Fibroblast of skin of left quadriceps (primary cell): ENCODE measurements around the gene GCNT1.
"Not testable (repeated sequence)": the region's sequence is repeated elsewhere in the genome, so short reads cannot be mapped to it uniquely, and the experiment has no call there.

Source experiments
- DNase-seq, 2 experiments: peaks; one replicate each; pipeline ENCODE4 v3.0.0-alpha.2; 2013; ENCODE audit warnings: low read depth in 2 of 2

GCNT1 gene

DNA sequence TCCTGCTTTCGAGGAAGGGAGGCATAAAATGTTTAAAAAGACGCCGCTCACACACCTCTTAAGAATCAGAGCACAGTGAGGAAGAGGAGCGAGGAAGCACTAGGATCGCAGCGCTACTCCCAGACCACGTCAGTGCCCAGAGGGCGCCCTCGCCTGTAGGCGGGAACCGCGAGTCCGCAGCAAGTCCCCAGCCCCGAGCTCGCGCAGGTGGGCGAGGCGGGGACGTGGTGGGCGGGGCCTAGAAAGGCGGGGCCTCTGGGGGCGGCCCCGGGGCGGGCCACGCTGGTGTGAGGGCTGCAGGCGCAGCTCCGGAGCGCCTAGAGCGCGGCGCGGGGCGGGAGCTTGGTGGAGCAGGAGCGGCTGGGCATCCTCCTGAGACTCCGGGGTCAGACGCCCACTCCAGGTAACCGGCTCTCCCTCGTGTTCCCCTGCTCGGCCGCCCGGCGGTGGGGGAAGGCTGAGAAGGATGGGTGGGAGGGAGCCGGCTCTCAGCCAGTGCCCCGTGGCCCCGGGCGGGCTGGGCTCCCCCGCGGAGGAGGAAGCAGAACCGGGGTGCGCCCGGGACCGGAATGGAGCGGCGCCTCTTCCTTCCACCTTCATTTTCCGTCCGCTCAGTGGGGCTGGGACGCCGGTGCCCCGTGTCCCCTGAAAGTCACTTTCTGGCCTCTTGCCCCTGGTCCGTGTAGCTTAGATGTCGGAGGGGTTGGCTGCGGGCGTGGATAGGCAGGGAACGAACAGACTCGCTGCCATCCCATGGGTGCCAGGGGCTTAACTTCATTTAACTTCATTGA is at the start of gene GCNT1:
Gene GCNT1, plus strand, starts transcription at position 280 of the 791 bp plus-strand sequence. CDS start 43,200 bp downstream, outside the sequence.
- peak; percentile 32 to 47 for DNase-seq

DNA sequence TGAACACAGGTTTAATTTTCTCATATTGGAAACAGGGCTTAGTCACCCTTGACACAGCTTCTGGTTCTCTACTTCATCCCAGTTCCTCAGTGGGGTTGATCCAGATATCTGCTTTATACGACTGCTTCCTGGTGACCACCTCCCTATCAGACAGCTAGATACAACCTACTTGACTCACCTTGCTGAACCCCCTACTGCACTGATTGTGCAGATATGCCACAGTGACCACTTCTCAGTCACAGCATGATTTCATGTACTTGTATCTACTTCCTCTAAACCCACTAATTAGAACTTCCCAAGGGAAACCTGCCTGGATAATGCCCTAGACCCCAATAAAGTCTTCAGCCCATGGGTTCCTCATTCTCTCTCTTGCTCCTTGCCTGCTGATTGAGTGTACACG is 46.3 kb upstream of the GCNT1 start:
- no peak for DNase-seq

DNA sequence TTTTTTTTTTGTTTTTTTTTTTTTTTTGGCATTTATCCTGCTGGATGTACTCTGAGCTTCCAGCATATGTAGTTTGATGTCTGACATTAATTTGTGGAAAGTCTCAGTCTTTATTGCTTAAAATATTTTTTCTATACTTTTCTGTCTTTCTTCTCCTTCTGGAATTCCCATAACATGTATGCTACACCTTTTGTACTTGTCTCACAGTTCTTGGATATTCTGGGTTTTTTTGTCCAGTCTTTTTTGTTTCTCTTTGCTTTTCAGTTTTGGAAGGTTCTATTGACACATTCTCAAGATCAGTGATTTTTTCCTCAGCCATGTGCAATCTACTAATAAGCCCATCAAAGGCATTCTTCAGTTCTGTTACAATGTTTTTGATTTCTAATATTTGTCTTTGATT is 45.3 kb upstream of the GCNT1 start:
- DNase-seq: no peak

DNA sequence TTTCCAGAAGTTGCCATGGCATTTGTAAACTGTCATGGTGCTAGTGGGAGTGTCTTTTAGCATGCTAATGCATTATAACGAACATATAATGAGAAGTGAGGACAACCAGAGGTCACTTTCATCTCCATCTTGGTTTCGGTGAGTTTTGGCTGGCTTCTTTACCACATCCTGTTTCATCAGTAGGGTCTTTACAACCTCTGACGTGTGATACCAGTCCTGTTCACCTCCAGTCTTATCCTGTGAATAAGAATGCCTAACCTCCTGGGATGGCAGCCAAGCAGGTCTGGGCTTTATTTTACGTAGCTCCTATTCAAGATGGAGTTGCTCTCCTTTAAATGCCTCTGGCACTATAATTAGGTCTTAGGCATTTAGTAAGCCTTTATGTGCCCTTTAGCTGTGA is 44.3 kb upstream of the GCNT1 start:
- no peak for DNase-seq

DNA sequence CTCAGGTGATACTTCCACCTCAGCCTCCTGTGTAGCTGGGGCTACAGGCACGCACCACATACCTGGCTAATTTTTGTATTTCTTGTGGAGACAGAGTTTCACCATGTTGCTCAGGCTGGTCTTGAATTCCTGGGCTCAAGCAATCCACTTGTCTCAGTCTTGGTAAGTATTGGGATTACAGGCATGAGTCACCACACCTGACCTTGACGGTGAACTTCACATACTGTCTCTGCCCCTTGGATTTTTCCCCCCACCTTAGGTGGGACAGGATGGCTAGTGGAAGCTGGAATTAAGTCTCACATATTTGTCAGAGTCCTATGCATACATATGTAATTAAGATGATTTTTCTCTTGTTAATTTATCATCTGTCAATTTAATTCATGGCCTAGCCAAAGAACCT is 43.8 kb upstream of the GCNT1 start:
- DNase-seq: no peak

DNA sequence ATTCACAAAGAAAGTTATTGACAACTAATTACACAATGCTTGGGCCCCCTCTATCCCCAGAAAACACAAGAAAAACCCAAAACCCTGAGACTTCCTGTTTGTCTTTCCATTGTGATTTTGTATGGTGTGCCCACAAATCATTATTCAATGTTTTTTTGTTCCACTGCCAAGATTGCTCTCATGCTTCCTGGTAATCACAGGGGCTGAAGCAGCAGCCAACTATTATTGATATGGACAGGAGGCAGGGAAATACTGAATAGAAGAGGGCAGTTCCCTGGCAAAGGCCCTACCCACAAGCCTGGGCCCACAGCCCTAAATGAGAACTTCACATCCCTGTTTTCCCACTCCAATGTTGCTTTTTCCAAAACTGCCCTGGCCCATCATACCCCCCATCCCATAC is 43.3 kb upstream of the GCNT1 start:
- no peak for DNase-seq

DNA sequence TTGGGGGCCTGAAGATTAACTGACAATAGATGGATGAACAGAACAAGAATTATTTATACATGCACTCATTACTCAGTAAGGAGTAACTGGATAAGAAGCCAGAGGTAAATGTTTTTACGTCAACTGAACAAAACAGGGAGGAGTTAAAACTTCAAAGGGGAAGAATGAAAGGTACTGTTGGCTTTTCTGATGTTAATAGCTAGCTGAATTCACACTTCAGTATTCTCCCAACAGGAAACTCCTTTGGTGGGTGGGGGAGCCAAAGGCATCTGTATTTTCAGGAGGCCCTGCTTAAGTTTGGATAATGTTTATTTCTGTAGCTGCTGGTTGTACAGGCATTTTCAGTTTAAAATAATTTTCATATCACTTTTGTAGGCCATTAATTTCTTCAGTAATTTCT is 41.6 kb upstream of the GCNT1 start:
- DNase-seq: no peak

DNA sequence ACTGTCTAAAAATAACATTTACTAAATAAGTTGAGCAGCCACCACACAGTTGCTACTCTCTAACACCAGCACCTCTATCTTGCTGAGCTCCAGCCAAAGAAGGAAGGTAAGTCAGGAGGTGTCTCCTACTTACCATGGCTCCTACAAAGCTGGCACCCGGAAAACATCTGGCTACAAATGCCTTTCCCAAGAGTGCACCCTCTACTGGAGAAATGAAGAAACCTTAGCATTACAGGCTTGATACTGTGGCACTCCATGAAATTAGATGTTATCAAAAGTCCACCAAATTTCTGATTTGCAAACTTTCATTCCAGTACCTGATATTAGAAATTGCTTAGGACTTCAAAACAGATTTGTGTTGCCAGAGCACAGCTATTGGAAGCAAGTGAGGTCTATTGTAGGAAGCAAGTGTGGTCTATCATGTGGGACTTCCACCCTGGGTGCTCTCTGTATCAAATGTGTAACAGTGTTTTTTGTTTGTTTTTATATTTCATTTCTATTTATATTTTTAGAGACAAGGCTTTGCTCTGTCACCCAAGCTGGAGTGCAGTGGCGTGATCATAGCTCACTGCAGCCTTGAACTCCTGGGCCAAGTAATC is 39.1 kb upstream of the GCNT1 start:
- no peak for DNase-seq

DNA sequence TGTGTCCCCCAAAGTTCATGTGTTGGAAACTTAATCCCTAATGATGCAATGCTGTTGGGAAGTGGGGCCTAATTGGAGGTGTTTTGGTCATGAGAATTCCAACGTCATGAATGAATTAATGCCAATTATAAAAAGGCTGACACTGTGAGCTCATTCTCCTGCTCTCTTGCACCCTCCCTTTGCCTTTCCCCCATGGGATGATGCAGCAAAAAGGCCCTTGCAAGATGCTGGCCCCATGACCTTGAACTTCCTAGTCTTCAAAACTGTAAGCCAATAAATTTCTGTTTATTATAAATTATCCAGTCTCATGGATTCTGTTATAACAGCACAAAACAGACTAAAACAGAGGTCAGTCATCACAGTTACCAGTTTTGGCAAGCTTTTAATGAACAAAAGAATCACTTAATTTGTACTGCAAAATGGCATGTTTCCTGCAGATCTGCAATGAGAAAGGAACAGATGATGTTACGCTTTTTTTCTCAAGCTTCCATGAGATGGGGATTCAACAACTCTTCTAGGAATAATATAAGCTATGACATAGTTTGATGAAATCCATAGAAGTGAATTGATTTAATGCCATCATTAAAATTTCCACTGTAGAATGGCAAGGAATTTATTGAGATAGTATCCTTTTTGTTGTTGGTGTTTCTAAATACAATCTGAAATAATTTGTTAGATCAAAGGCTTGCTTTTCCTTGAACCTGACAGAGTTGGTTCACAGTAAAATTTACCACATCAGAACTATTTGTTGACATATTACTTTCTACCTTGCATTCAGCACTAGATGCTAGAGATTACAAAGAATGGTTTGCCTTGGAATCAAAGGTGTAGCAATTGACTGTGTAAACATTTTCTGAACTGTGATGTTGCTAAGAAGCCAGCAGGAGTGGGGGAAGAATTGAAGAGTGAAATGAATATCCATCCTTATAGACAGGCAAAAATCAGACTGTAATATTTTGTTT is 35.5 kb upstream of the GCNT1 start:
- DNase-seq: no peak

DNA sequence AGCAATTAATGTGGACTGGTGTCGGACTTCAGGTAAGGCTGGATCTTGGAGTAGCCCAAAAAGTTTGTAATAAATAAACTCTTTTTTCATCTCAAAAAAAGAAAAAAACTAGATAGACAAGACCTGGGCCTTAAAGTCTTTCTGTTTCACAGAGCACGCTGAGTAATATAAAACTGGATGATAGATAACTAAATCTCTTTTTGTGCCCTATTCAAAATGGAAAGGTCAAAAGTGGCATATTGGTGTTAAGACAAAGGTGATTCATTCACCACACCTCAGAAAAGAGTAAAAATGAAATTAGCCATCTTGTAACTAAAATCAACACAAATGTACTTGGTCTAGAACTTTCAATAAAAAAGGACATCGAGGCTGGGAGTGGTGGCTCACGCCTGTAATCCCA is 34.5 kb upstream of the GCNT1 start:
- DNase-seq: no peak

DNA sequence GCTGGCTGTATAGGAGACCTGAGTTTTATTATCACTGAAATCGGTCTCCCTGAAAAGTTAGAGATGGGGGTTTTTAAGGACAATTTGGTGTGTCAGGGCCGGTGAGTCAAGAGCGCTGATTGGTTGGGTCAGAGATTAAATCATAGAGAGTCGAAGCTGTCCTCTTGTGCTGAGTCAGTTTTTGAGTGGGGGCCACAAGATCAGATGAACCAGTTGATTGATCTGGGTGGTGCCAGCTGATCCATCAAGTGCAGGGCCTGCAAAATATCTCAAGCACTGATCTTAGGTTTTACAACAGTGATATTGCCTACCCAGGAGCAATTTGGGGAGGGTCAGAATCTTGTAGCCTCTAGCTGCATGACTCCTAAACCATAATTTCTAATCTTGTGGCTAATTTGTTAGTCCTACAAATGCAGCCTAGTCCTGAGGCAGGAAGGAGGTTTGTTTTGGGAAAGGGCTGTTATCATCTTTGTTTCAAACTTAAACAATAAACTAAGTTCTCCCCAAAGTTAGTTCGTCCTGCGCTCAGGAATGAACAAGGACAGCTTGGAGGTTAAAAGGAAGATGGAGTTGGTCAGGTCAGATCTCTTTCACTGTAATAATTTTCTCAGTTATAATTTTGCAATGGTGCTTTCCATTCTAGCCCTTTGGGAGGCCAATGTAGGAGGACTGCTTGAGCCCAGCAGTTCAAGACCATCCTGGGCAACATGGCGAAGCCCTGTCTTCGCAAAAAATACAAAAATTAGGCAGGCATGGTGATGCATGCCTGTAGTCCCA is 33.1 kb upstream of the GCNT1 start:
- DNase-seq: no peak

DNA sequence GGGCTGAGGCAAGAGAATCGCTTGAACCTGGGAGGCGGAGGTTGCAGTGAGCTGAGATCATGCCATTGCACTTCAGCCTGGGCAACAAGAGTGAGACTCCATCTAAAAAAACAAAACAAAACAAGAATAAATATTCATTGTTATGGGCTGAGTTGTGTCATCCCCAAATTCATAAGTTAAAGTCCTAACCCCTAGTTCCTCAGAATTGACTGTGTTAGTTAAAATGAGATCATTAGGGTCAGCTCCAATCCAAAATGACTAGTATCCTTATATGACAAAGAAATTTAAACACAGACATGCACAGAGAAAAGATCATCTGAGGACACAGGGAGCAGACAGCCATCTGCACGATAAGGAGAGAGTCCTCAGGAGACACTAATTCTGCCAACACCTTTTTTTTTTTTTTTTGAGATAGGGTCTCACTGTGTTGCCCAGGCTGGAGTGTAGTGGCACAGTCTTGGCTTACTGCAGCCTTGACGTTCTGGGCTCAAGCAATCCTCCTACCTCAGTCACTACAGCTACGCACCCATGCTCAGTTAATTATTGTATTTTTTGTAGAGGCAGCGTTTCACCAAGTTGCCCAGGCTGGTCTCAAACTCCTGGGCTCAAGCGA is 32.1 kb upstream of the GCNT1 start:
- no peak for DNase-seq

DNA sequence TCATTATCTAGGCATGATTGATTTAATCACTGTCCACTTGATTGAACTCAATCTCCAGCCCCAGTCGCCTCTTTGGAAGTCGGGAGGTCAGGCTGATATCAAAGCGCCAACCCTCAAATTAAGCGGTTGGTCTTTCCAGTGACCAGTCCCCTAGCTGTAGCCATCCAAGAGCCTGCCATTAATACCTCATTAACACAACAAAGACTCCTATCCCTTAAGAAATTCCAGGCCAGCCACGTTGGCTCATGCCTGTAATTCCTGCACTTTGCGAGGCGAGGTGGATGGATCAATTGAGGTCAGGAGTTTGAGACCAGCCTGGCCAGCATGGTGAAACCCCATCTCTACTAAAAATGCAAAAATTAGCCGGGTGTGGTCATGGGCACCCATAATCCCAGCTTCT is 27.4 kb upstream of the GCNT1 start:
- DNase-seq: no peak

DNA sequence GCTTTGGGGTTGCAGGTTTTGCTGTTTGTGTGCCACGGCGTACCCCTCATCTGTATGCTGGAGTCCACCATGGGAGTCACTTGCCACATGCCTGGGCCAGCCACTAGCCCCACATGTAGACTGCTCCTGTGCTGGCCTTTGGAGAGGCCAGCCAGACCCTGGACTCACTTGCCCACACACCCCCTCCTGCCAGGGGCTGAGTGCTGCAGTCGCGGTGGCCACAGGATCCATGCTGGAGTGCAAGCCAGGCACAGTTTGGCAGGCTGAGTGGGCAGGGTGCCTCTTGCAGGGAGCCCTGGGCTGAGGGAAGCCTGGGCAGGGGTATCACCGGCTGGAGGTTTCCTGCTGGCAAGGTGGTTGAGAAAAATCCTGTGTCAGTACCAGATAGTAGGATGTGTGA is 25.6 kb upstream of the GCNT1 start:
- DNase-seq: no peak

DNA sequence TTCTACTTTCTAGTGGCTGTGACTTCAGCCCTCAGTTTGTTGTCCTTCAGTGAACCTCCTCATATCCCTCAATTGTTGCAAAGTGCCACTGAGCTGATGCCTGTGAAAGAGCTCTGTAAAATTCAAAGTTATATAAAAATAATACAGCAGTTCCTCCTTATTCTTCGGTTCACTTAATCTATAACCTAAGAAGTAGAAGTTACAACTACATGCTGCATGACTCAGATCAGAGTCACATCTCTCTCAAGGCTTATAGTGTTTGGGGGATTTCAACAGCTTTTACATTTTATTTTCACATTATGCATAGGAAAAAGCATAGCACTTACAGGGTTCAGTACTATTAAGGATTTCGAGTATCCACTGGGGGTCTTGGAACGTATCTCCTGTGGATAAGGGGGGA is 25.1 kb upstream of the GCNT1 start:
- peak in 1 of 2 experiments; percentile 18 for DNase-seq

DNA sequence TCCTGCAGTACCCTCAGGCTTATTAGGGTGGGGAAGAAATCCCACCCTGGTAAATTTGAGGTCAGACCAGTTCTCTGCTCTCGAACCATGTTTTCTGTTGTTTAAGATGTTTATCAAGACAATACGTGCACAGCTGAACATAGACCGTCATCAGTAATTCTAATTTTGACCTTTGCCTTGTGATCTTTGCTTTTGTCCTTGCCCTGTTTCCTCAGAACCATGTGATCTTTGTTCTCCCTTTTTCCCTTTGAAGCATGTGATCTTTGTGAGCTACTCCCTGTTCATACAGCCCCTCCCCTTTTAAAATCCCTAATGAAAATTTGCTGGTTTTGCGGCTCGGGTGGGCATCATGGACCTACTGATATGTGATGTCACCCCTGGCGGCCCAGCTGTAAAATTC is 24.1 kb upstream of the GCNT1 start:
- DNase-seq: not testable (repeated sequence)

DNA sequence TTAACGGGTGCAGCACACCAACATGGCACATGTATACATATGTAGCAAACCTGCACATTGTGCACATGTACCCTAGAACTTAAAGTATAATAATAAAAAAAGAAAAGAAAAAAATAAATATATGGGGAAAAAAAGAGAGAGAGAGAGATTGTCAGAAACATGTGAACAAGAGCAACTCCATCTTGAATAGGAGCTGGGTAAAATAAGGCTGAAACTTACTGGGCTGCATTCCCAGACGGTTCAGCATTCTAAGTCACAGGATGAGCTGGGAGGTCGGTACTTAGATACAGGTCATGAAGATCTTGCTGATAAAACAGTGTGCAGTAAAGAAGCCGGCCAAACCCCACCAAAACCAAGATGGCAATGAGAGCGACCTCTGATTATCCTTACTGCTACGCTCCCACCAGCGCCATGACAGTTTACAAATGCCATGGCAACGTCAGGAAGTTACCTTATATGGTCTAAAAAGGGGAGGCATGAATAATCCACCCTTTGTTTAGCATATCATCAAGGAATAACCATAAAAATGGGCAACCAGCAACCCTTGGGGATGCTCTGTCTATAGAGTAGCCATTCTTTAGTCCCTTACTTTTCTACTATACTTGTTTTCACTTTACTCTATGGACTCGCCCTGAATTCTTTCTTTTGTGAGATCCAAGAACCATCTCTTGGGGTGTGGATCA is 21.8 kb upstream of the GCNT1 start:
- not testable (repeated sequence) for DNase-seq

DNA sequence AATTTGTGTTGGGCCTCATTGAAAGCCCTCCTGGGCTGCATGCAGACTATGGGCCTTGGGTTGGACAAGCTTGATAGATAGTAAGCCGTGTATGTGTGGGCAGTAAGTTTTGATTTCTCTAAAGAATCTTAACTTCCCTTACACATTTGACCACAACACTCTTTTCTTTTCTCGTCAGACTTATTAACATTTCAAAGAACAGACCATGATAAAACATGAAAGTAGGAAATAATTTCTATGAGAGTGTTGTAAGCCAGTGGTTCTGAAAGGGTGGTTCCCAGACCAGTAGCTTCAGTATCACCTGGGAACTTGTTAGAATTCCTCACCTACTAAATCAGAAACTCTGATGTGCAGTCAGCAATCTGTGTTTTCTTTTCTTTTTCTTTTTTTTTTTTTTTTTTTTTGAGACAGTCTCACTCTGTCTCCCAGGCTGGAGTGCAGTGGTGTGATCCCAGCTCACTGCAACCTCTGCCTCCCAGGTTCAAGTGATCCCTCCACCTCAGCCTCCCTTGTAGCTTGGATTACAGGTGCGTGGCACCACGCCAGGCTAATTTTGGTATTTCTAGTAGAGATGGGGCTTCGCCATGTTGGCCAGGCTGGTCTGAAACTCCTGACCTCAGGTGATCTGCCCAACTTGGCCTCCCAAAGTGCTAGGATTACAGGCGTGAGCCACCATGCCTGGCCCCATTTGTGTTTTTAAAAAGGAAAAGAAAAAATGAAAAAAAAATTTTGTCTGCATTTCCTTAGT is 20.0 kb upstream of the GCNT1 start:
- no peak for DNase-seq

DNA sequence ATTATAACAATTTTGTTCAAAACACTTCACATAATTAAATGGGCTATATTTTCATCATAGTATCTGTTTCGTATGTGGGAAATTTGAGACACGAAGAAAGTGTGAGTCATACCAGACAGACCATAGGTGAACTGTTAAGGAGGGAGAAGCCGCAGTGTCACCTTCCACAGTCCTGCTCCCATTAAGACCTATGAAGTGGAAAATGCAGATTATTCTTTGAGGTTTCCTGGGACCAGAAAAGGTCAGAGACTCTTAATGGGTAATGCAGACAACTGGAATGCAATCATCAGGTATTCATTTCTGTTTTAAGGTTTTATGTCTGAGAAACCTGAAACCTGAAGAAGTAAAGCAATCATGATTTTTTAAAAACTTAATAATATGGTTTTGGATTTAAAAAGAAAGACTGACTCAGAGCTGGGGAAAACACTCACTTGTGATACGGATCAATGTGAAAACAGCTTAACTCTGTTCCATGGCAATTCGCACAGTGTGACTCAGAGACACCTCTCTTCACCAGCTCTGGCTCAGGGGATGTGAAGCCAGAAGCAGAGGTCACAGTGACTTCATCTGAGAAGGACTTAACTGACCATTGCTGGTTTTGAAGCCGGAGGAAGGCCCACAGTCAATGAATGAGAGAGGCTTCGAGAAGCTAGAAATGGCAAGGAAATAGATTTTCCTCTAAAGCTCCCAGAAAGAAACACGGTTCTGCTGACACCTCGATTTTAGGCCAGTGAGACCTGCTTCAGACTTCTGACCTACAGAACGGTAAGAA is 17.2 kb upstream of the GCNT1 start:
- DNase-seq: no peak
